ENCODE results near the gene ACER3.

- TF ChIP-seq CTCF (IDR thresholded peaks at IDR 0.05): no peak
- no peak for TF ChIP-seq POLR2A (IDR thresholded peaks at IDR 0.05)
These were observed 28.8 kb downstream of the ACER3 start for GRCh38 chr11:76889411-76889975.

Measured in thyroid gland (tissue), 4 donors.